WTC11 (cell line): ENCODE results near the gene AQP1.

Source experiments
- ATF3 ChIP-seq: sonication (generic); formaldehyde crosslinking; conservative IDR thresholded peaks from 2 replicates; pipeline ENCODE4 v1.8.1; 2022; ENCODE audit warnings: mild to moderate bottlenecking, missing genetic modification reagents
- CTCF ChIP-seq: fragments of 200-600 bp; IDR thresholded peaks from 2 replicates; pipeline ENCODE4 v1.8.0; 2022; ENCODE audit warnings: antibody characterized with exemption
- TCF7 ChIP-seq: sonication (generic); formaldehyde crosslinking; IDR thresholded peaks from 2 replicates; pipeline ENCODE4 v1.8.0; 2022; ENCODE audit warnings: mild to moderate bottlenecking, low read depth, missing genetic modification reagents, moderate library complexity

DNA sequence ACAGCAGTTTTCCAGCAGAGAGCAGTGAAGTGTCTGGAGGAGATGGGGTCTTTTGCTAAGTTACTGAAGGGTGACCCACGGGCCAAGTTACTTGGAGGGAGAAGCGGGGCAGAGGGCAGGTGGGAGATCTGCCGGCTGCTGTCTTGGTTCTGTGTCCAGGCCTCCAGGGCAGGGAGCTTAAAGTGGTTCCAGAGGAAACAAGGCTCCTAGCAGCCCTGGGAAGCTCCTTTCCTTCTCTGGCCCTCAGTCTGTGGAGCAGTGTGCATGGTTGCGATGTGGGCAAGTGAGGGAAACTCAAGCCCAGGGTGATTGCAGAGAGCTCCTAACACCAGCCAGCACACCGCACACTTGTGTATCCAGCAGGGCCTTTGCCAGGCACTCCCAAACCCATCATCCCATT lies 58.4 kb downstream of the AQP1 start:
- TF ChIP-seq CTCF (no peak), TCF7 (CRISPR knock-in tag) (no peak), ATF3 (CRISPR knock-in tag) (no peak)
